Kidney epithelial cell (primary cell): ENCODE measurements around the gene TLX2. TPM values are rescaled to one million over a fixed set of nuclear protein-coding genes. Genes with fewer than 3 reads are reported as not detected.

Source experiments
- DNase-seq: peaks from one replicate; pipeline ENCODE4 v3.0.0-alpha.2; 2010; ENCODE audit warnings: low read depth
- H3K27me3 ChIP-seq: 2 replicates; pipeline ENCODE4 v1.6.0; 2011; ENCODE audit warnings: low read length; ENCODE audit not compliant: control insufficient read depth, insufficient read depth
- H3K36me3 ChIP-seq: 2 replicates; pipeline ENCODE4 v1.5.1; 2011; ENCODE audit warnings: low read length; ENCODE audit not compliant: control insufficient read depth, insufficient read depth
- H3K4me3 ChIP-seq: 2 replicates; pipeline ENCODE4 v1.5.1; 2011; ENCODE audit warnings: low read depth, mild to moderate bottlenecking, control low read depth, low read length
- CTCF ChIP-seq: IDR thresholded peaks from 2 replicates; pipeline ENCODE4 v1.5.1; 2011; ENCODE audit warnings: mild to moderate bottlenecking, moderate library complexity, low read length, control low read depth, inconsistent platforms; ENCODE audit not compliant: insufficient read depth, poor library complexity, severe bottlenecking
- total RNA-seq: library from RNA; depleted of rRNA; stranded (reverse); fragments of >200 nt; gene quantifications from 2 replicates; pipeline ENCODE4 v1.2.3, GENCODE V29; 2015

Gene TLX2
- total RNA-seq, 1 donor from 2014 or later, result not detected

GRCh38 chr2:74542978-74543377 lies 28.7 kb downstream of the TLX2 start:
- Histone ChIP-seq H3K4me3 (no peak overlapping the region), H3K27me3 (no peaks in the 10 kb centered on the region), H3K36me3 (no peaks in the 10 kb centered on the region)
- DNase-seq, result no peak
- TF ChIP-seq CTCF, result no peak

GRCh38 chr2:74544634-74545033 lies 30.4 kb downstream of the TLX2 start:
- TF ChIP-seq CTCF, result peak; percentile 12
- H3K36me3 ChIP-seq, result no peaks in the 10 kb centered on the region
- no peak for DNase-seq
- H3K4me3 ChIP-seq, result no peak overlapping the region
- H3K27me3 ChIP-seq, result no peaks in the 10 kb centered on the region

GRCh38 chr2:74546004-74546403 lies 31.8 kb downstream of the TLX2 start:
- no peak for DNase-seq
- TF ChIP-seq CTCF, result no peak
- Histone ChIP-seq H3K27me3 (no peaks in the 10 kb centered on the region), H3K36me3 (no peaks in the 10 kb centered on the region), H3K4me3 (no peak overlapping the region)

GRCh38 chr2:74548285-74548899 lies 34.1 kb downstream of the TLX2 start:
- H3K27me3 ChIP-seq, result no peaks in the 10 kb centered on the region
- no peaks in the 10 kb centered on the region for H3K36me3 ChIP-seq
- peak overlapping the region; percentile 58 for H3K4me3 ChIP-seq
- no peak for TF ChIP-seq CTCF
- no peak for DNase-seq

- no peak for TF ChIP-seq CTCF
- DNase-seq, result no peak
- Histone ChIP-seq H3K4me3 (peak overlapping the region; percentile 58), H3K36me3 (no peaks in the 10 kb centered on the region), H3K27me3 (no peaks in the 10 kb centered on the region)
Measured at GRCh38 chr2:74548900-74549826, 34.9 kb downstream of the TLX2 start.
